Activated CD8-positive, alpha-beta T cell treated with anti-CD3 and anti-CD28 coated beads for 36 hours (primary cell): Measurements from ENCODE around the gene CCNYL1. TPM values are rescaled to one million over a fixed set of nuclear protein-coding genes. Genes with fewer than 3 reads are reported as not detected.

Source experiments
- ATAC-seq: fragments of 200-7000 bp; cut with Tn5 transposase; one replicate; pipeline ENCODE4 v1.10.0; 2021; ENCODE audit warnings: mild to moderate bottlenecking, moderate library complexity
- CTCF ChIA-PET: fragments of 350-600 bp; sonication (Branson Sonifier 250); formaldehyde crosslinking; loops from one replicate; lab custom pipeline; 2021; ENCODE audit warnings: antibody characterized with exemption; lab: Charles Lee
- POLR2A ChIA-PET: fragments of 350-600 bp; sonication (Branson Sonifier 250); formaldehyde crosslinking; loops from one replicate; lab custom pipeline; 2021; ENCODE audit warnings: antibody characterized with exemption; lab: Charles Lee
- DNase-seq: peaks from one replicate; pipeline ENCODE4 v3.0.0-alpha.2; 2020
- H3K27ac Mint-ChIP-seq: one replicate; pipeline ENCODE4 v1.8.0; 2021; ENCODE audit warnings: mild to moderate bottlenecking, mixed read lengths
- H3K27me3 Mint-ChIP-seq: one replicate; pipeline ENCODE4 v1.8.0; 2021; ENCODE audit warnings: mixed read lengths
- H3K36me3 Mint-ChIP-seq: one replicate; pipeline ENCODE4 v1.8.0; 2021; ENCODE audit warnings: low read depth, mixed read lengths
- H3K4me1 Mint-ChIP-seq: one replicate; pipeline ENCODE4 v1.8.0; 2021; ENCODE audit warnings: low read depth, mixed read lengths
- H3K4me3 Mint-ChIP-seq: one replicate; pipeline ENCODE4 v1.8.0; 2021; ENCODE audit warnings: mild to moderate bottlenecking, moderate library complexity, mixed read lengths
- H3K9me3 Mint-ChIP-seq: one replicate; pipeline ENCODE4 v1.8.0; 2021; ENCODE audit warnings: mixed read lengths
- intact Hi-C: fragments of 100-400 bp; cut with micrococcal nuclease; formaldehyde crosslinking; loops from one replicate; pipeline ENCODE4 v1.10.0; 2022
- total RNA-seq, 2 experiments: library from RNA; stranded (reverse); gene quantifications; one replicate each; pipeline ENCODE4 v1.2.3, GENCODE V29; 2021
- TF ChIP-seq, protein P1 (sequence below): fragments of 200-600 bp; IDR thresholded peaks from one replicate; pipeline ENCODE4 v1.8.0; 2022; ENCODE audit warnings: antibody characterized with exemption, mild to moderate bottlenecking

The CCNYL1 gene
- total RNA-seq, 2 experiments from 2014 or later: 3.8 to 4.3 TPM

DNA sequence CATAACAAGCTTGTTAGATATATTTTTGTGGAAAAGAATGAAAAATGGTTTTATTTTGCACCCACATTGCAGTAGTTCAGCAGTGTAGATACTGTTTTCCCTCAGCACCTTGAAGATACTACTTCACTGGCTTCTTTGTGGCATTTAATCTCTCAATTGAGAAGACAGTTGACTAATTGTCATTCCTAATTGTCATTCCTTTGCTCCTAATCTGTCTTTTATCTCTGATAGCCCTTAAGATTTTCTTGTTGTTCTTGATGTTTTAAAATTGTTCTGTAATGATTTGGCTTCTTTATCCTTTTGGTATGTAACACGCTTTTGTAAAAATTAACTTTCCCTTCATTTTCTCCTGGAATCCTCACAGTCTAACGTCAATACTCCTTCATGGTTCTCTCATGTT, 38.0 kb upstream of the CCNYL1 start:
- no peak for DNase-seq
- Mint-ChIP-seq H3K9me3 (no peaks in the 10 kb centered on the region), H3K4me3 (no peak overlapping the region), H3K4me1 (no peaks in the 10 kb centered on the region), H3K27ac (no peak overlapping the region), H3K36me3 (no peaks in the 10 kb centered on the region), H3K27me3 (no peaks in the 10 kb centered on the region)
- CTCF ChIA-PET: no interaction called here
- no peak for ATAC-seq
- POLR2A ChIA-PET: no interaction called here
- intact Hi-C loops: no loop called here
- TF ChIP-seq, protein P1, sequence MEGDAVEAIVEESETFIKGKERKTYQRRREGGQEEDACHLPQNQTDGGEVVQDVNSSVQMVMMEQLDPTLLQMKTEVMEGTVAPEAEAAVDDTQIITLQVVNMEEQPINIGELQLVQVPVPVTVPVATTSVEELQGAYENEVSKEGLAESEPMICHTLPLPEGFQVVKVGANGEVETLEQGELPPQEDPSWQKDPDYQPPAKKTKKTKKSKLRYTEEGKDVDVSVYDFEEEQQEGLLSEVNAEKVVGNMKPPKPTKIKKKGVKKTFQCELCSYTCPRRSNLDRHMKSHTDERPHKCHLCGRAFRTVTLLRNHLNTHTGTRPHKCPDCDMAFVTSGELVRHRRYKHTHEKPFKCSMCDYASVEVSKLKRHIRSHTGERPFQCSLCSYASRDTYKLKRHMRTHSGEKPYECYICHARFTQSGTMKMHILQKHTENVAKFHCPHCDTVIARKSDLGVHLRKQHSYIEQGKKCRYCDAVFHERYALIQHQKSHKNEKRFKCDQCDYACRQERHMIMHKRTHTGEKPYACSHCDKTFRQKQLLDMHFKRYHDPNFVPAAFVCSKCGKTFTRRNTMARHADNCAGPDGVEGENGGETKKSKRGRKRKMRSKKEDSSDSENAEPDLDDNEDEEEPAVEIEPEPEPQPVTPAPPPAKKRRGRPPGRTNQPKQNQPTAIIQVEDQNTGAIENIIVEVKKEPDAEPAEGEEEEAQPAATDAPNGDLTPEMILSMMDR: no peak

DNA sequence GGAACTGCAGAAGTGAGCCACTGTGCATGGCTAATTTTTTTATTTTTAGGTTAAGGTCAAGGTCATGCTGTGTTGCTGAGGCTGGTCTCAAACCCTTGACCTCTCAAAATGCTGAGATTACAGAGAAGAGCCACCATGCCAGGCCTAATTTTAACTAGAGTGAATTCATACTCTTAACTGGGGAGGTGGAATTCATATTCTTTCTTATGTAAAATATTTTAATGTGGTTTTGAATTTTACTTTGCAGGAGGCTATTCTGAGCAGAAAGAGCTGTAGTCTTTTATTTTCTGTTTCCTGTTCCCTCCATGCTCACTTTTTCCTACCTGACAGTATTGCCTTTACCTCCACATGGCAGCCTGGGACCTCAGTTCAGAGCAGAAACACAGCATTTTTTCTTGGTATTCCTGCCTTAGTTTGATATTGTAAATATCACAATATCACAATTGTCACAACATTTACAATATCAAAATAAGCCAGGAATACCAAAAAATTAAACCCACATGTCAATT, 37.1 kb upstream of the CCNYL1 start:
- ChIA-PET CTCF (no interaction called here), POLR2A (no interaction called here)
- TF ChIP-seq, protein P1: no peak
- H3K4me3 Mint-ChIP-seq: no peak overlapping the region
- H3K4me1 Mint-ChIP-seq: no peaks in the 10 kb centered on the region
- H3K36me3 Mint-ChIP-seq: no peaks in the 10 kb centered on the region
- ATAC-seq (no peak), DNase-seq (no peak)
- no peaks in the 10 kb centered on the region for H3K9me3 Mint-ChIP-seq
- H3K27ac Mint-ChIP-seq: no peak overlapping the region
- intact Hi-C loops: no loop called here
- no peaks in the 10 kb centered on the region for H3K27me3 Mint-ChIP-seq

- no peak overlapping the region for H3K27ac Mint-ChIP-seq
- TF ChIP-seq, protein P1: no peak
- H3K4me1 Mint-ChIP-seq: no peaks in the 10 kb centered on the region
- POLR2A ChIA-PET: no interaction called here
- ATAC-seq: no peak
- intact Hi-C loops: no loop called here
- DNase-seq: no peak
- no peaks in the 10 kb centered on the region for H3K36me3 Mint-ChIP-seq
- H3K4me3 Mint-ChIP-seq: no peak overlapping the region
- no peaks in the 10 kb centered on the region for H3K9me3 Mint-ChIP-seq
- H3K27me3 Mint-ChIP-seq: peaks cover 4% of the 10 kb centered on the region
- CTCF ChIA-PET: no interaction called here
Observed at GRCh38 chr2:207674826-207675225, 36.6 kb upstream of the CCNYL1 start.

DNA sequence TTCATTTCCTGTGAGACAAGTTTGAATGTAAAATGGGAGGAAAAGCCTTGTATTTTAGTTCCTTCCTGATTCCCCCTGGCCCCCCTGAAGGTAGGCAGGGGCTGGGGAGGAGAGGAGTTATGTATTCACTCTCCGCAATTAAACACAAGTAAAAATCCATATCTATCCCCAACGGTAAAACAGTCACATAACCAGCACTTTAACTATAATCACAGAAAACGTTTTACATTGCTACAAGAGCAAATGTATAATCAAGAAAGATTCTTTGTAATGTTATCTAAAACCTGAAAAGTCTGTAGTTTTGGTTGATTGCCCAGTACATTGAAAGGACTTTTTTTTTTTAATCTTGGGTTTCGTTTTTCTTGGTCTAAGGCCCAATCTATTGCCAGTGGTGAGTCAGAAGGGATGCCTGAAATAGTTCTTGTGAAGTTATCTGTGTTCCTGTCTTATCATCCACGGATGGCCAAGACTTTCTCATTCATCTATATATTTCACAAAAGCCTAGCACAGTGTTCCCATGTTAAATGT, 34.5 kb upstream of the CCNYL1 start:
- POLR2A ChIA-PET: no interaction called here
- intact Hi-C loops: no loop called here

GRCh38 chr2:207681431-207681830, 30.0 kb upstream of the CCNYL1 start:
- no peak overlapping the region for H3K4me3 Mint-ChIP-seq
- H3K9me3 Mint-ChIP-seq: no peaks in the 10 kb centered on the region
- CTCF ChIA-PET: no interaction called here
- no peaks in the 10 kb centered on the region for H3K4me1 Mint-ChIP-seq
- H3K36me3 Mint-ChIP-seq: no peaks in the 10 kb centered on the region
- H3K27me3 Mint-ChIP-seq: peaks cover 8% of the 10 kb centered on the region
- no peak for ATAC-seq
- intact Hi-C loops: no loop called here
- TF ChIP-seq, protein P1: no peak
- POLR2A ChIA-PET: no interaction called here
- no peak overlapping the region for H3K27ac Mint-ChIP-seq
- DNase-seq: no peak

More for the DNA sequence above, 34.5 kb upstream of the CCNYL1 start:
- Mint-ChIP-seq H3K9me3 (no peaks in the 10 kb centered on the region), H3K27ac (no peak overlapping the region), H3K36me3 (no peaks in the 10 kb centered on the region), H3K4me1 (no peaks in the 10 kb centered on the region), H3K4me3 (no peak overlapping the region), H3K27me3 (peaks cover 6% of the 10 kb centered on the region)
- TF ChIP-seq, protein P1: no peak
- DNase-seq (no peak), ATAC-seq (no peak)
- CTCF ChIA-PET: no interaction called here
